GM03348 (cell line): ENCODE results near the gene RLBP1.

Source experiments
- DNase-seq: peaks from one replicate; pipeline ENCODE4 v3.0.0; 2012; ENCODE audit warnings: low spot score

RLBP1 gene

GRCh38 chr15:89178307-89178977 is 42.9 kb downstream of the RLBP1 start:
- no peak for DNase-seq

- DNase-seq, result peak; percentile 80
These were observed 43.6 kb downstream of the RLBP1 start for GRCh38 chr15:89177633-89178306.

GRCh38 chr15:89177116-89177515 is 44.3 kb downstream of the RLBP1 start:
- no peak for DNase-seq

GRCh38 chr15:89175617-89176191 is 45.7 kb downstream of the RLBP1 start:
- no peak for DNase-seq

GRCh38 chr15:89174476-89174875 is 46.9 kb downstream of the RLBP1 start:
- no peak for DNase-seq

- no peak for DNase-seq
These were observed 48.5 kb downstream of the RLBP1 start for GRCh38 chr15:89172921-89173320.

- DNase-seq, result peak; percentile 50
These were observed 50.0 kb downstream of the RLBP1 start for GRCh38 chr15:89171136-89172072.

- DNase-seq, result no peak
These were observed 51.0 kb downstream of the RLBP1 start for GRCh38 chr15:89170364-89170763.

- DNase-seq, result no peak
These were observed 53.0 kb downstream of the RLBP1 start for GRCh38 chr15:89168316-89168833.

- DNase-seq, result peak; percentile 26
These were observed 53.9 kb downstream of the RLBP1 start for GRCh38 chr15:89167267-89168176.

GRCh38 chr15:89165677-89166076 is 55.7 kb downstream of the RLBP1 start:
- peak; percentile 37 for DNase-seq

GRCh38 chr15:89164712-89165211 is 56.6 kb downstream of the RLBP1 start:
- peak; percentile 19 for DNase-seq

GRCh38 chr15:89163271-89164055 is 57.9 kb downstream of the RLBP1 start:
- DNase-seq, result no peak

GRCh38 chr15:89161666-89162065 is 59.7 kb downstream of the RLBP1 start:
- no peak for DNase-seq
